GM12878 (cell line): Measurements from ENCODE around the gene RPS3. TPM values are rescaled to one million over a fixed set of nuclear protein-coding genes. Genes with fewer than 3 reads are reported as not detected.

Source experiments
- ATAC-seq: fragments of 200-7000 bp; cut with Tn5 transposase; 3 replicates; pipeline ENCODE4 v1.9.1; 2020; ENCODE audit warnings: mild to moderate bottlenecking, moderate library complexity
- BruUV-seq: library from RNA; stranded (reverse); fragments of 400-500 nt; replicated peaks from 2 replicates; lab custom pipeline; 2021; lab: Mats Ljungman, UMichigan
- CTCF ChIA-PET: fragments of 300-600 bp; sonication (Branson Sonifier 250); formaldehyde crosslinking; extraction: SDS; loops from one replicate; lab custom pipeline; 2021; ENCODE audit warnings: inconsistent platforms; lab: Yijun Ruan, JAX
- POLR2A ChIA-PET: fragments of 350-600 bp; formaldehyde crosslinking; extraction: SDS; loops from one replicate; lab custom pipeline; 2021; ENCODE audit warnings: inconsistent platforms; lab: Charles Lee
- RAD21 ChIA-PET: fragments of 300-600 bp; sonication (Branson Sonifier 250); formaldehyde crosslinking; loops from one replicate; lab custom pipeline; 2023; ENCODE audit warnings: antibody characterized with exemption; ENCODE audit not compliant: unreplicated experiment; lab: Charles Lee
- SMC1A ChIA-PET: fragments of 300-600 bp; sonication (Branson Sonifier 250); formaldehyde crosslinking; loops from one replicate; lab custom pipeline; 2023; ENCODE audit not compliant: unreplicated experiment, uncharacterized antibody; lab: Charles Lee
- DNase-seq: peaks from one replicate; pipeline ENCODE4 v3.0.0-alpha.2; 2011; ENCODE audit warnings: low read depth, low spot score
- FAIRE-seq: peaks from 3 replicates; lab custom pipeline; 2011; peaks lifted over from hg19 to GRCh38; lab: Jason Lieb, UNC
- H2AFZ ChIP-seq: 2 replicates; pipeline ENCODE4 v1.6.0; 2011; ENCODE audit warnings: low read depth, low read length, control low read depth; ENCODE audit not compliant: control insufficient read depth
- H3K27ac ChIP-seq: 2 replicates; pipeline ENCODE4 v1.5.1; 2011; ENCODE audit warnings: control low read depth; ENCODE audit not compliant: control insufficient read depth, insufficient read depth
- H3K27me3 ChIP-seq, 2 experiments: replicated peaks in 1 of 2; 2 replicates each; pipeline versions ENCODE4 v1.6.0 to v1.6.1; 2011; ENCODE audit warnings: low read length in 1 of 2; ENCODE audit not compliant: control insufficient read depth in 2 of 2, insufficient read depth in 2 of 2
- H3K36me3 ChIP-seq, 2 experiments: 2 replicates each; pipeline ENCODE4 v1.5.1; 2011; ENCODE audit warnings: low read length in 1 of 2; ENCODE audit not compliant: control insufficient read depth in 2 of 2, insufficient read depth in 2 of 2
- H3K4me1 ChIP-seq: 2 replicates; pipeline ENCODE4 v1.6.1; 2011; ENCODE audit warnings: mild to moderate bottlenecking, low read length, moderate library complexity, mixed read lengths; ENCODE audit not compliant: control insufficient read depth, insufficient read depth
- H3K4me2 ChIP-seq: 2 replicates; pipeline ENCODE4 v1.6.0; 2011; ENCODE audit warnings: control low read depth; ENCODE audit not compliant: control insufficient read depth, insufficient read depth
- H3K4me3 ChIP-seq: fragments of 200-600 bp; sonication (generic); 2 replicates; pipeline ENCODE4 v1.5.1; 2016
- H3K79me2 ChIP-seq: 2 replicates; pipeline ENCODE4 v1.6.0; 2011; ENCODE audit warnings: low read length; ENCODE audit not compliant: control insufficient read depth, insufficient read depth
- H3K9ac ChIP-seq: 2 replicates; pipeline ENCODE4 v1.8.0; 2011; ENCODE audit warnings: low read length, control low read depth, mixed read lengths; ENCODE audit not compliant: control insufficient read depth, insufficient read depth
- H3K9me3 ChIP-seq: replicated peaks from 3 replicates; pipeline ENCODE4 v1.5.1; 2011; ENCODE audit warnings: mild to moderate bottlenecking, low read length; ENCODE audit not compliant: control insufficient read depth, insufficient read depth
- H4K20me1 ChIP-seq: 2 replicates; pipeline ENCODE4 v1.6.0; 2011; ENCODE audit not compliant: control insufficient read depth, insufficient read depth
- CBX5 ChIP-seq: sonication (generic); IDR thresholded peaks from 2 replicates; pipeline ENCODE4 v1.6.1; 2016; ENCODE audit warnings: low read depth, moderate library complexity, mild to moderate bottlenecking, inconsistent platforms
- LARP7 ChIP-seq: fragments of 450-650 bp; IDR thresholded peaks from 2 replicates; pipeline ENCODE4 v1.6.1; 2017; ENCODE audit warnings: mild to moderate bottlenecking
- MTA3 ChIP-seq: IDR thresholded peaks from 2 replicates; pipeline ENCODE4 v1.6.1; 2012; ENCODE audit warnings: low read length, inconsistent platforms, borderline replicate concordance
- NBN ChIP-seq: fragments of 450-650 bp; IDR thresholded peaks from 2 replicates; pipeline ENCODE4 v1.6.1; 2016
- NFYB ChIP-seq: IDR thresholded peaks from 2 replicates; pipeline ENCODE4 v1.6.1; 2011; ENCODE audit warnings: low read depth, mild to moderate bottlenecking, low read length, improper control_type of control experiment, moderate library complexity; ENCODE audit not compliant: insufficient read depth
- RUNX3 ChIP-seq: IDR thresholded peaks from 2 replicates; pipeline ENCODE4 v1.6.1; 2012; ENCODE audit warnings: low read length, inconsistent platforms
- SIN3A ChIP-seq: IDR thresholded peaks from 2 replicates; pipeline ENCODE4 v1.6.1; 2012; ENCODE audit warnings: low read depth, low read length, improper control_type of control experiment
- SMAD1 ChIP-seq: fragments of 450-650 bp; IDR thresholded peaks from 2 replicates; pipeline ENCODE4 v1.6.1; 2018; ENCODE audit warnings: mild to moderate bottlenecking, low read depth; ENCODE audit not compliant: partially characterized antibody
- SMC3 ChIP-seq: IDR thresholded peaks from 2 replicates; pipeline ENCODE4 v1.6.1; 2011; ENCODE audit warnings: low read length, improper control_type of control experiment, borderline replicate concordance
- SP1 ChIP-seq: IDR thresholded peaks from one replicate; pipeline ENCODE4 v1.6.1; 2011; ENCODE audit warnings: low read depth, low read length
- WRNIP1 ChIP-seq: IDR thresholded peaks from 2 replicates; pipeline ENCODE4 v1.6.1; 2011; ENCODE audit warnings: low read depth, low read length, improper control_type of control experiment, borderline replicate concordance
- WGBS: methylation state at CpG from one replicate; pipeline ENCODE4 v1.1.6; 2016; ENCODE audit warnings: low lambda C conversion rate; ENCODE audit not compliant: insufficient replicate concordance, insufficient coverage; ENCODE audit errors: missing lambda C conversion rate; 5-methylcytosine and 5-hydroxymethylcytosine counted together
- in situ Hi-C: fragments of 300-500 bp; cut with MboI; formaldehyde crosslinking; loops from 9 replicates; pipeline ENCODE4 v1.14.3; 2018; ENCODE audit warnings: mixed read lengths
- intact Hi-C: fragments of 100-400 bp; cut with micrococcal nuclease; formaldehyde crosslinking; loops from one replicate; pipeline ENCODE4 v1.14.2; 2022; ENCODE audit not compliant: unreplicated experiment
- polyA plus RNA-seq, 11 experiments: library from polyadenylated mRNA; depleted of rRNA in 4 of 11; unstranded in 6 of 11; stranded (reverse) in 5 of 11; fragments of >200 nt; fragmentation: Nextera tagmentation in 4 of 11; fragmentation: Illumina TruSeq in 1 of 11; extraction: Ambion mirVana in 4 of 11; extraction: Trizol in 1 of 11; gene quantifications; 1 replicate in 1 of 11; 2 replicates in 10 of 11; pipeline versions ENCODE4 v1.2.1 to v1.2.3, GENCODE V29; 2011 to 2016; ENCODE audit warnings: inconsistent platforms in 2 of 11, missing spikeins in 2 of 11, low read depth in 1 of 11
- total RNA-seq, 4 experiments: library from RNA; depleted of rRNA in 3 of 4; stranded (reverse); fragments of >200 nt in 3 of 4; fragmentation: Illumina TruSeq in 1 of 4; extraction: Trizol in 1 of 4; gene quantifications; 2 replicates each; pipeline versions ENCODE4 v1.2.1 to v1.2.3, GENCODE V29; 2013 to 2021
- TF ChIP-seq, protein P1 (sequence below): IDR thresholded peaks from 2 replicates; pipeline ENCODE4 v1.6.1; 2012; ENCODE audit warnings: low read length, inconsistent platforms
- TF ChIP-seq, protein P2 (sequence below): IDR thresholded peaks from 2 replicates; pipeline ENCODE4 v1.6.1; 2011; ENCODE audit warnings: low read depth, mild to moderate bottlenecking, low read length, moderate library complexity, borderline replicate concordance; ENCODE audit errors: extremely low read depth
- TF ChIP-seq, protein P3 (sequence below): fragments of 450-650 bp; IDR thresholded peaks from 2 replicates; pipeline ENCODE4 v1.6.1; 2018; ENCODE audit warnings: borderline replicate concordance, mild to moderate bottlenecking; ENCODE audit not compliant: partially characterized antibody
- TF ChIP-seq, protein P4 (sequence below): fragments of 450-650 bp; conservative IDR thresholded peaks from 2 replicates; pipeline ENCODE4 v1.6.1; 2017; ENCODE audit warnings: mild to moderate bottlenecking, moderate library complexity

Gene RPS3
- total and polyA plus RNA-seq, 10 of the 15 experiments (the other 5 are each of a cell fraction or from before 2014, with no cell fraction given), result 2,127 to 9,556 (median 4,327) TPM

DNA sequence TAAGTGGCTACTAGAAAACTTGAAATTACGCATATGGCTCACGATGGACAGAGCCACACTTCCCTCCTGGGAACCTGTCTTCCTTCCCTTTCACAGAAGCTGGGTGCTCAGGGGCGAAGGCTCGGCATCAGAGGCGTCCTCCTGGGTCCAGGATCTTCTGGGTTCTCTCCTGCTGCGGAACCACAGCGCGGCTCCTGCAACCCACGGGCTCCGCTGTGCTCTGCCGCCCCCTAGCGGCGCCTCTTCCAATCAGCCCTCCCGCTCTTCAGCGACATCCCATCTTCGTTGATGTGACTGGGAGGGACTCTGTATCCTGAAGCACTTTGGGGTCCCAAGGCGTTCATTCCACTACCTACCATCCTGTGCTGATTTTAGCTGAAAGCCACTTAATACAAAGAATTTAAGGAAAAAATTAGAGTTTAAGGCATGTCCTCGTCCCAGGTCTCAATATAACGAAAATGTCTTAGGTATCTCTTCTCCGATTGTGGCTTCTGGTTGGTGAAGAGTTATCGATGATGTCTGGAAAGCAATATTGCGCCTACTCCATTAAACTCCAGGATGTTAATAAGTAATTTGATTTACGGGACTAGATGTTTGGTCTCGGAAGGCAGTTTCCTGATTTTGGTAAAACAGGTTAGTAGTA lies 14.8 kb upstream of the RPS3 start (continued):
- TF ChIP-seq SMAD1, result no peak
- no peak for TF ChIP-seq NFYB
- TF ChIP-seq SMC3, result peak; percentile 98
- TF ChIP-seq, protein P1, sequence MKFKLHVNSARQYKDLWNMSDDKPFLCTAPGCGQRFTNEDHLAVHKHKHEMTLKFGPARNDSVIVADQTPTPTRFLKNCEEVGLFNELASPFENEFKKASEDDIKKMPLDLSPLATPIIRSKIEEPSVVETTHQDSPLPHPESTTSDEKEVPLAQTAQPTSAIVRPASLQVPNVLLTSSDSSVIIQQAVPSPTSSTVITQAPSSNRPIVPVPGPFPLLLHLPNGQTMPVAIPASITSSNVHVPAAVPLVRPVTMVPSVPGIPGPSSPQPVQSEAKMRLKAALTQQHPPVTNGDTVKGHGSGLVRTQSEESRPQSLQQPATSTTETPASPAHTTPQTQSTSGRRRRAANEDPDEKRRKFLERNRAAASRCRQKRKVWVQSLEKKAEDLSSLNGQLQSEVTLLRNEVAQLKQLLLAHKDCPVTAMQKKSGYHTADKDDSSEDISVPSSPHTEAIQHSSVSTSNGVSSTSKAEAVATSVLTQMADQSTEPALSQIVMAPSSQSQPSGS, result no peak
- no peak for TF ChIP-seq CBX5
- TF ChIP-seq SP1, result peak; percentile 26
- TF ChIP-seq NBN, result 0 out of 2 replicates have a peak, but pooled peaks have one; percentile 55
- TF ChIP-seq MTA3, result no peak
- no peak for TF ChIP-seq WRNIP1
- TF ChIP-seq RUNX3, result no peak

DNA sequence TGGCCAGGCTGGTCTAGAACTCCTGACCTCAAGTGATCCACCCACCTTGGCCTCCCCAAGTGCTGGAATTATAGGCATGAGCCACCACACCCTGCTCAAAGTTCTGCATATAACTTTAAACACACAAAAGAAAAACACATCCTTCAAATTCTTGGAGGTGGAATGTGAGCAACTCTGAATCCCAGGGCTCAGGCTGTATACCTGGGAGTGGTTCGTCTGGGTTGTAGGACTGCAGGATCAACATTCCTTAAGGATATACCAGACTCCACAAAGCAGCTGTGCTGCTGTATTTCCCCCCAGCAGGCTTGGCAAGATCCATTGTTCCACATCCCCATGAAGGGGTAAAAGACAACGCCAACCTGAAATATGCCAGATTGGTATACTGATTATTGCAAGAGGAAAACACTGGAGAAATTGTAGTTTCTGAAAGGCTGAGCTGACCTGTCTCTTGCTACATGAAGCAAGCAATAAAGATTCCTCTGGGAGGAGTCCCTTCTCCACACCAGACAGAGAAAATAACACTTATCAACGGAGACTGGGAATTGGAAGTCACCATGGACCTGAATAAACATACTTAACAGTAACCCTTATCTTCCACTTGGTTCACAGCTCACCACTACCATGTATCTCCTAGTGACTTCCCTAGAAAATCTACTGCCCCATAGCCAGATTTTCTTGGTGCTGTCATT lies 12.2 kb upstream of the RPS3 start:
- no peaks in the 10 kb centered on the region for H3K36me3 ChIP-seq
- H3K4me2 ChIP-seq, result no peak overlapping the region
- H3K4me3 ChIP-seq, result no peak overlapping the region
- ChIA-PET POLR2A (interaction anchor here (0.7 kb wide), 1 partner anchor 13 kb away, joined by 3 read pairs; no protein-coding TSS in a partner anchor), RAD21 (interaction anchor here (1.3 to 9.8 kb wide), 5 partner anchors 41 to 145 kb away, joined by 4 to 118 read pairs (median 4); no protein-coding TSS in a partner anchor), CTCF (interaction anchor here (1.0 to 17.1 kb wide), 16 partner anchors 11 to 145 kb away, joined by 3 to 406 read pairs (median 12); partner anchors contain the start of gene GDPD5), SMC1A (interaction anchor here (1.0 to 8.3 kb wide), 12 partner anchors 35 to 145 kb away, joined by 3 to 89 read pairs (median 7); no protein-coding TSS in a partner anchor)
- no peak overlapping the region for H3K9ac ChIP-seq
- no peaks in the 10 kb centered on the region; a peak in 1 of 4 replicates for H3K27me3 ChIP-seq
- DNase-seq (no peak), ATAC-seq (no peak), FAIRE-seq (no peak)
- no peaks in the 10 kb centered on the region for H3K9me3 ChIP-seq
- no peaks in the 10 kb centered on the region for H4K20me1 ChIP-seq
- 22% methylated on average over 3 of the region's 3 CpGs for WGBS
- H3K79me2 ChIP-seq, result no peaks in the 10 kb centered on the region
- peaks cover 3% of the 10 kb centered on the region; the same call in 1 of the 2 replicates for H3K4me1 ChIP-seq
- intact Hi-C loops, result no loop called here
- in situ Hi-C loops, result no loop called here
- no peak overlapping the region for H3K27ac ChIP-seq
- H2AFZ ChIP-seq, result no peak overlapping the region
- no TSS peak for BruUV-seq
- TF ChIP-seq, protein P2, sequence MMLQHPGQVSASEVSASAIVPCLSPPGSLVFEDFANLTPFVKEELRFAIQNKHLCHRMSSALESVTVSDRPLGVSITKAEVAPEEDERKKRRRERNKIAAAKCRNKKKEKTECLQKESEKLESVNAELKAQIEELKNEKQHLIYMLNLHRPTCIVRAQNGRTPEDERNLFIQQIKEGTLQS, result no peak
- TF ChIP-seq, protein P3, sequence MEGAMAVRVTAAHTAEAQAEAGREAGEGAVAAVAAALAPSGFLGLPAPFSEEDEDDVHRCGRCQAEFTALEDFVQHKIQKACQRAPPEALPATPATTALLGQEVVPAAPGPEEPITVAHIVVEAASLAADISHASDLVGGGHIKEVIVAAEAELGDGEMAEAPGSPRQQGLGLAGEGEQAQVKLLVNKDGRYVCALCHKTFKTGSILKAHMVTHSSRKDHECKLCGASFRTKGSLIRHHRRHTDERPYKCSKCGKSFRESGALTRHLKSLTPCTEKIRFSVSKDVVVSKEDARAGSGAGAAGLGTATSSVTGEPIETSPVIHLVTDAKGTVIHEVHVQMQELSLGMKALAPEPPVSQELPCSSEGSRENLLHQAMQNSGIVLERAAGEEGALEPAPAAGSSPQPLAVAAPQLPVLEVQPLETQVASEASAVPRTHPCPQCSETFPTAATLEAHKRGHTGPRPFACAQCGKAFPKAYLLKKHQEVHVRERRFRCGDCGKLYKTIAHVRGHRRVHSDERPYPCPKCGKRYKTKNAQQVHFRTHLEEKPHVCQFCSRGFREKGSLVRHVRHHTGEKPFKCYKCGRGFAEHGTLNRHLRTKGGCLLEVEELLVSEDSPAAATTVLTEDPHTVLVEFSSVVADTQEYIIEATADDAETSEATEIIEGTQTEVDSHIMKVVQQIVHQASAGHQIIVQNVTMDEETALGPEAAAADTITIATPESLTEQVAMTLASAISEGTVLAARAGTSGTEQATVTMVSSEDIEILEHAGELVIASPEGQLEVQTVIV, result no peak
- TF ChIP-seq, protein P4, sequence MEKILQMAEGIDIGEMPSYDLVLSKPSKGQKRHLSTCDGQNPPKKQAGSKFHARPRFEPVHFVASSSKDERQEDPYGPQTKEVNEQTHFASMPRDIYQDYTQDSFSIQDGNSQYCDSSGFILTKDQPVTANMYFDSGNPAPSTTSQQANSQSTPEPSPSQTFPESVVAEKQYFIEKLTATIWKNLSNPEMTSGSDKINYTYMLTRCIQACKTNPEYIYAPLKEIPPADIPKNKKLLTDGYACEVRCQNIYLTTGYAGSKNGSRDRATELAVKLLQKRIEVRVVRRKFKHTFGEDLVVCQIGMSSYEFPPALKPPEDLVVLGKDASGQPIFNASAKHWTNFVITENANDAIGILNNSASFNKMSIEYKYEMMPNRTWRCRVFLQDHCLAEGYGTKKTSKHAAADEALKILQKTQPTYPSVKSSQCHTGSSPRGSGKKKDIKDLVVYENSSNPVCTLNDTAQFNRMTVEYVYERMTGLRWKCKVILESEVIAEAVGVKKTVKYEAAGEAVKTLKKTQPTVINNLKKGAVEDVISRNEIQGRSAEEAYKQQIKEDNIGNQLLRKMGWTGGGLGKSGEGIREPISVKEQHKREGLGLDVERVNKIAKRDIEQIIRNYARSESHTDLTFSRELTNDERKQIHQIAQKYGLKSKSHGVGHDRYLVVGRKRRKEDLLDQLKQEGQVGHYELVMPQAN, result no peak
- TF ChIP-seq LARP7 (no peak), SIN3A (no peak)
